Stomach (tissue), 9 donors: ENCODE measurements around the gene NTN1. TPM values are rescaled to one million over a fixed set of nuclear protein-coding genes. Genes with fewer than 3 reads are reported as not detected.

Experiments used
- DNase-seq, 2 donors: peaks; one replicate each; pipeline versions ENCODE4 v3.0.0 to v3.0.0-alpha.2; 2013 to 2019
- H3K27ac ChIP-seq, 5 donors: fragments of 200-600 bp in 4 of 5; sonication (generic) in 4 of 5; one replicate each; pipeline ENCODE4 v1.5.1; 2013 to 2019; ENCODE audit warnings: mild to moderate bottlenecking in 1 of 5, moderate library complexity in 1 of 5
- H3K27me3 ChIP-seq, 3 donors: fragments of 200-600 bp; sonication (generic); one replicate each; pipeline ENCODE4 v1.5.1; 2017 to 2019; ENCODE audit warnings: mixed run types in 1 of 3
- H3K36me3 ChIP-seq, 4 donors: fragments of 200-600 bp; sonication (generic); 1 replicate in 3 of 4; 2 replicates in 1 of 4; pipeline ENCODE4 v1.5.1; 2016 to 2019
- H3K4me1 ChIP-seq, 4 donors: fragments of 200-600 bp; sonication (generic); one replicate each; pipeline ENCODE4 v1.5.1; 2016 to 2019
- H3K4me3 ChIP-seq, 4 donors: fragments of 200-600 bp; sonication (generic) in 3 of 4; one replicate each; pipeline ENCODE4 v1.5.1; 2016 to 2019; ENCODE audit warnings: mild to moderate bottlenecking in 1 of 4
- H3K9me3 ChIP-seq, 4 donors: fragments of 200-600 bp; sonication (generic); one replicate each; pipeline ENCODE4 v1.5.1; 2016 to 2019
- EP300 ChIP-seq: sonication (generic); formaldehyde crosslinking; IDR thresholded peaks from one replicate; pipeline ENCODE4 v1.6.1; 2017; ENCODE audit warnings: antibody characterized with exemption
- POLR2A ChIP-seq, 4 donors: fragments of 450-650 bp; IDR thresholded peaks; one replicate each; pipeline ENCODE4 v1.6.1; 2016; ENCODE audit warnings: antibody characterized with exemption in 4 of 4, control low read depth in 2 of 4, mild to moderate bottlenecking in 1 of 4, moderate library complexity in 1 of 4
- POLR2AphosphoS5 ChIP-seq, 3 donors: sonication (generic); formaldehyde crosslinking; IDR thresholded peaks; one replicate each; pipeline ENCODE4 v1.6.1; 2016; ENCODE audit warnings: antibody characterized with exemption in 3 of 3
- WGBS, 5 donors: extraction: QIAGEN DNeasy Blood & Tissue Kit in 3 of 5; methylation state at CpG; one replicate each; pipeline versions ENCODE4 v1.1.5 to v1.1.7; 2013 to 2018; 5-methylcytosine and 5-hydroxymethylcytosine counted together
- intact Hi-C: fragments of 100-400 bp; cut with DNase I; formaldehyde crosslinking; loops from one replicate; pipeline ENCODE4 v1.15.1; 2023; ENCODE audit warnings: low total_unique reads
- polyA plus RNA-seq, 3 donors: library from polyadenylated mRNA; stranded (reverse); fragments of 200-250 nt; gene quantifications; one replicate each; pipeline ENCODE4 v1.2.3, GENCODE V29; 2013
- total RNA-seq, 5 donors: library from RNA; depleted of rRNA; stranded (reverse); fragments of >200 nt; gene quantifications; one replicate each; pipeline versions ENCODE4 v1.1.0 to v1.2.3, GENCODE V29; 2014 to 2016
- TF ChIP-seq, protein P1 (sequence below), 7 experiments: fragments of 450-650 bp in 4 of 7; fragments of 200-600 bp in 3 of 7; sonication (generic) in 3 of 7; IDR thresholded peaks; one replicate each; pipeline ENCODE4 v1.5.1; 2016 to 2019; ENCODE audit warnings: antibody characterized with exemption in 7 of 7, control low read depth in 2 of 7, mild to moderate bottlenecking in 1 of 7
- donor health status: healthy with polysubstance abuse.
- donor health status: Bipolar disorder and iron deficiency.
- donor health status: healthy.

NTN1 gene
- total and polyA plus RNA-seq, 8 donors, result 2.9 to 56.2 (median 9.0) TPM

DNA sequence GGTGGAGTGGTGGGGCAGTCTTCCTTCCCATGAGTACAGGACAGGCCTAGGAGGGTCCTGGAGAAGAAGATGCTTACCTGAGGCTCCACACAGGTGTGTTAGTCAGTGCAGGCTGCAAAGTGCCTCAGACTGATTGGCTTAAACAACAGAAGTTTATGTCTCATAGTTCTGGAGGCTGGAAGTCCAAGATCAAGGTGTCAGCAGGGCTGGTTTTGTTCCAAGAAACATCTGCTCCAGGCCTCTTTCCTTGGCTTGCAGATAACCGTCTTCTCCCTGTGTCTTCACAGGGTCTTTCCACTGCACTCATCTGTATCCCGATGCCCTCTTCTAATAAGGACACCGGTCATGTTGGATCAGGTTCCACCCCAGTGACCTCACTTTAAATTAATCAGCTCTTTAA is 153.0 kb downstream of the NTN1 start:
- H3K9me3 ChIP-seq, result no peaks in the 10 kb centered on the region
- H3K4me3 ChIP-seq, result no peak overlapping the region
- no peaks in the 10 kb centered on the region for H3K36me3 ChIP-seq
- peak overlapping the region in 1 of 5 donors; percentile 48 for H3K27ac ChIP-seq
- H3K4me1 ChIP-seq, result peaks cover 9 to 49% (median 25%) of the 10 kb centered on the region in 4 donors
- intact Hi-C loops, result no loop called here
- no peaks in the 10 kb centered on the region for H3K27me3 ChIP-seq
- no peak for DNase-seq
- 89 to 97% (median 93%) methylated on average over 3 of the region's 3 CpGs for WGBS, 5 donors
- TF ChIP-seq POLR2A (IDR thresholded peaks at IDR 0.05), result no peak
- no peak for TF ChIP-seq POLR2AphosphoS5 (IDR thresholded peaks at IDR 0.05)
- no peak for TF ChIP-seq EP300
- TF ChIP-seq, protein P1, sequence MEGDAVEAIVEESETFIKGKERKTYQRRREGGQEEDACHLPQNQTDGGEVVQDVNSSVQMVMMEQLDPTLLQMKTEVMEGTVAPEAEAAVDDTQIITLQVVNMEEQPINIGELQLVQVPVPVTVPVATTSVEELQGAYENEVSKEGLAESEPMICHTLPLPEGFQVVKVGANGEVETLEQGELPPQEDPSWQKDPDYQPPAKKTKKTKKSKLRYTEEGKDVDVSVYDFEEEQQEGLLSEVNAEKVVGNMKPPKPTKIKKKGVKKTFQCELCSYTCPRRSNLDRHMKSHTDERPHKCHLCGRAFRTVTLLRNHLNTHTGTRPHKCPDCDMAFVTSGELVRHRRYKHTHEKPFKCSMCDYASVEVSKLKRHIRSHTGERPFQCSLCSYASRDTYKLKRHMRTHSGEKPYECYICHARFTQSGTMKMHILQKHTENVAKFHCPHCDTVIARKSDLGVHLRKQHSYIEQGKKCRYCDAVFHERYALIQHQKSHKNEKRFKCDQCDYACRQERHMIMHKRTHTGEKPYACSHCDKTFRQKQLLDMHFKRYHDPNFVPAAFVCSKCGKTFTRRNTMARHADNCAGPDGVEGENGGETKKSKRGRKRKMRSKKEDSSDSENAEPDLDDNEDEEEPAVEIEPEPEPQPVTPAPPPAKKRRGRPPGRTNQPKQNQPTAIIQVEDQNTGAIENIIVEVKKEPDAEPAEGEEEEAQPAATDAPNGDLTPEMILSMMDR (IDR thresholded peaks at IDR 0.05), result no peak

DNA sequence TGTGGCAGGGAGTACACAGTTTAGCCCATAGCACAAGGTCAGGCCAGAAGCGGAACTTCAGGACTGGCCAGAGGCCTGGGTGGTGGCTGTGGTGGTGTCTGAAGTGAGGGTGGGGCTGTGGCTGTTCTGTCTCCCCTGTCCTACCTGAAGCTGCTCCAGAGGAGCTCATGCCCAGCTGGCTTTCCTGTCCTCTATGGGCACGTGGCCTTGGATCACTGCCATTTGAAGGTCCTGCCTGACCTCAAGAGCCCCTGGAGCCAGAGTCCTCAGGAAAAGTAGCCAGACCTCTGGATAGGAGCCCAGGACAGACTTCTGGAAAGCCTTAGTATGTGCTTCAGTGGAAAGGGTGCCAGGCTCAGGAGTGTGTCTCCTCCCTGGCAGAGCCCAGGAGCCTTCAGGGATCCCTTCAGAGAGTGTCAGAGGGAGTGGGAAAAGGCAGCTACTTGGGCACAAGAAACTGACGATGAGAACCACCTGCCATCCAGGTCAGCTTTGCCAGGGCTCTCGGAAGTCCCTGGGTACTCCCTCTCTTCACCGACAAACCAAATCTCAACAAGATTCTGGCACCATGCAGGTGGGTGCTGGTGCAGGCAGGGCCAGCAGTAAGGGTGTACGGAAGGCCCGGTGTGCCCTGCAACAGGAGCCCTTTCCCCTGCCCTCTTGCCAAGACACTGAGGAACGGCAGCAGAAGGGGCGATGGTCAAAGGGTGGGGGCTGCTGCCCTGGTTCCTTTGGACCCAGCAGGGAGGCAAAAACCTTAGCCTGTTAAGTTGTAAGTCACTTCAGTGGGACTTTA is 153.7 kb downstream of the NTN1 start:
- Histone ChIP-seq H3K27ac (peak overlapping the region in 3 of 5 donors; percentile 48 to 56 (median 52)), H3K4me1 (peaks cover 9 to 50% (median 25%) of the 10 kb centered on the region in 4 donors), H3K9me3 (no peaks in the 10 kb centered on the region), H3K36me3 (peaks cover 0 to 5% (median 0%) of the 10 kb centered on the region in 4 donors), H3K4me3 (no peak overlapping the region), H3K27me3 (no peaks in the 10 kb centered on the region)
- intact Hi-C loops, result no loop called here
- TF ChIP-seq, protein P1 (IDR thresholded peaks at IDR 0.05), result no peak
- no peak for TF ChIP-seq POLR2AphosphoS5 (IDR thresholded peaks at IDR 0.05)
- TF ChIP-seq EP300, result no peak
- TF ChIP-seq POLR2A (IDR thresholded peaks at IDR 0.05), result no peak
- peak in 1 of 2 donors; percentile 56 for DNase-seq
- 71 to 85% (median 79%) methylated on average over 8 to 9 of the region's 9 CpGs for WGBS, 5 donors

DNA sequence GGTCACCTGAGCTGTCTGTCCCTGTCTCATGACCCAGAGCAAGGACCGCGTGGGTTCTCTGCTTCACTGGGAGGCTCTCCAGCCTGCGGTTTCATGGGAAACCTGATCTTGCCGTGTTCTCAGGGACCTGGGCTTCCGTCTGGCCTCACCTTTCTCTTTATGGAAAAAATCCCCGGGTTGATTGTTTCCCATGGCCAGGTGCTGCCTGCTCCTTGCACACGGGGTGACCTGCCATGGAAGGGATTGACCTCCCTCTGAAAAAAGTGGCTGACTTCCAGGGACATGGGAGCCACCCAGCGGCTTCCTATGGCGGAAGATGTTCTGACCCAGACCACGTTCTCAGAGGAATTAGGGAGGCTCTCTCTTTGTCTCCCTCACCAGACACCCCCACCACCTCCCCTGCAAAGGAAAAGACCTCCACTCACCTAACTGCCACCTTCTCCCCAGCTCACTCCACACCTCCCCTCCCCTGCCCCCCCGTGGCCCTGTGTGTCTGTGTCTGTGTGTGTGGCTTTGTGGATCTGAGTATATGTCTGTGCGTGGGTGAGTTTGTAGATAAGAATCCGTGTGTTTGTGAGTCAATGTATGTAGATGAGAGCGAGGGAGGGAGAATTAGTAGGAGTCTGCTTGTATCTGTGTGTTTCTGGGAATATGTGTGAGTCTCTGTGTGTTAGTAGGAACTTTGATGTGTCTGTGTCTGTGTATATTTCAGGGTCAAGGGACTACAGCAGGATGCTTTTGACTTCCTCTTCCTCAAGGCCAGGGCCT is 154.6 kb downstream of the NTN1 start:
- Histone ChIP-seq H3K27ac (peak overlapping the region in 3 of 5 donors; percentile 48 to 56 (median 52)), H3K4me1 (peaks cover 9 to 50% (median 25%) of the 10 kb centered on the region in 4 donors), H3K9me3 (no peaks in the 10 kb centered on the region), H3K36me3 (peaks cover 0 to 5% (median 0%) of the 10 kb centered on the region in 4 donors), H3K27me3 (no peaks in the 10 kb centered on the region), H3K4me3 (no peak overlapping the region)
- no peak for TF ChIP-seq POLR2A (IDR thresholded peaks at IDR 0.05)
- no peak for TF ChIP-seq EP300
- TF ChIP-seq POLR2AphosphoS5 (IDR thresholded peaks at IDR 0.05), result no peak
- TF ChIP-seq, protein P1 (IDR thresholded peaks at IDR 0.05), result no peak
- peak in 1 of 2 donors; percentile 65 for DNase-seq
- intact Hi-C loops, result no loop called here
- 45 to 68% (median 53%) methylated on average over 14 of the region's 14 CpGs for WGBS, 5 donors

DNA sequence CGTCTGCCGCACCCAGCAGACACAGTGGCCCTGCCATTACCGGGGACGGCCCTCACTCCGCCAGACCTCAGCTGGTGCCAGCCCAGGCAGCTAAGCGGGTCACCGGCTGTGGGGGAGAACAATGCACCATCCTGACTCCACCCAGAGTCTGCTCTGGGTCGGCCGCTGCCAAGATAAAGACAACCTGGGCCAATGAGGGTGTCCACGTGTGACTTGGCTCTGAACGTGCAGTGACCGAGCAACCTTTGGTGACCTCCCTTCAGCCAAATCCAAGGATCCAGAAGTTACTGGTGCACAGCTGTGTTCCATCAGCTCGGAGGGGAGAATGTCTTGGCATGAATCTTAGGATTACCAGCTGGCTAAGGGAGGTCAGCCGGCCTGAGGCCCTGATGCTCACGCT is 155.9 kb downstream of the NTN1 start:
- intact Hi-C loops, result no loop called here
- no peak for DNase-seq
- TF ChIP-seq POLR2AphosphoS5 (IDR thresholded peaks at IDR 0.05) (peak in 2 of 3 donors; percentile 23 to 34), EP300 (no peak), POLR2A (IDR thresholded peaks at IDR 0.05) (no peak)
- TF ChIP-seq, protein P1 (IDR thresholded peaks at IDR 0.05), result no peak
- Histone ChIP-seq H3K4me3 (no peak overlapping the region), H3K36me3 (peaks cover 0 to 8% (median 0%) of the 10 kb centered on the region in 4 donors), H3K27me3 (no peaks in the 10 kb centered on the region), H3K9me3 (no peaks in the 10 kb centered on the region), H3K4me1 (peaks cover 9 to 50% (median 25%) of the 10 kb centered on the region in 4 donors), H3K27ac (peak overlapping the region in 3 of 5 donors; percentile 4 to 29 (median 14))
- WGBS, 5 donors, result 32 to 57% (median 48%) methylated on average over 9 to 15 of the region's 15 CpGs
